Activated CD4-positive, alpha-beta memory T cell treated with anti-CD3 and anti-CD28 coated beads for 36 hours (primary cell): ENCODE data around the gene ALPK3. TPM values are rescaled to one million over a fixed set of nuclear protein-coding genes. Genes with fewer than 3 reads are reported as not detected.

Experiments
- CTCF ChIA-PET: fragments of 350-600 bp; sonication (Branson Sonifier 250); formaldehyde crosslinking; loops from one replicate; lab custom pipeline; 2021; ENCODE audit warnings: antibody characterized with exemption, inconsistent platforms; lab: Charles Lee
- POLR2A ChIA-PET: fragments of 350-600 bp; sonication (Branson Sonifier 250); formaldehyde crosslinking; loops from one replicate; lab custom pipeline; 2021; ENCODE audit warnings: antibody characterized with exemption; lab: Charles Lee
- DNase-seq: peaks from one replicate; pipeline ENCODE4 v3.0.0-alpha.2; 2020
- H3K27ac Mint-ChIP-seq: one replicate; pipeline ENCODE4 v1.8.0; 2021; ENCODE audit warnings: mixed read lengths
- H3K27me3 Mint-ChIP-seq: one replicate; pipeline ENCODE4 v1.8.0; 2021; ENCODE audit warnings: mixed read lengths
- H3K36me3 Mint-ChIP-seq: one replicate; pipeline ENCODE4 v1.8.0; 2021; ENCODE audit warnings: mixed read lengths
- H3K4me1 Mint-ChIP-seq: one replicate; pipeline ENCODE4 v1.8.0; 2021; ENCODE audit warnings: low read depth, mixed read lengths
- H3K4me3 Mint-ChIP-seq: one replicate; pipeline ENCODE4 v1.8.0; 2021; ENCODE audit warnings: mild to moderate bottlenecking, mixed read lengths
- H3K9me3 Mint-ChIP-seq: one replicate; pipeline ENCODE4 v1.8.0; 2021; ENCODE audit warnings: mixed read lengths
- intact Hi-C: fragments of 100-400 bp; cut with micrococcal nuclease; formaldehyde crosslinking; loops from one replicate; pipeline ENCODE4 v1.15.1; 2023
- total RNA-seq, 2 experiments: library from RNA; stranded (reverse); gene quantifications; one replicate each; pipeline ENCODE4 v1.2.3, GENCODE V29; 2021

ALPK3 gene
- total RNA-seq, 2 experiments from 2014 or later: 0.10 to 0.12 TPM

GRCh38 chr15:84892786-84893307 is 75.7 kb downstream of the ALPK3 start:
- Mint-ChIP-seq H3K4me1 (no peaks in the 10 kb centered on the region), H3K9me3 (no peaks in the 10 kb centered on the region), H3K4me3 (no peak overlapping the region), H3K36me3 (no peaks in the 10 kb centered on the region), H3K27me3 (peaks cover 3% of the 10 kb centered on the region), H3K27ac (no peak overlapping the region)
- CTCF ChIA-PET: interaction anchor here (0.7 kb wide), 1 partner anchor 33 kb away, joined by 3 read pairs; no protein-coding TSS in a partner anchor
- intact Hi-C loops: no loop called here
- DNase-seq: no peak
- POLR2A ChIA-PET: no interaction called here

GRCh38 chr15:84893607-84894006 is 76.5 kb downstream of the ALPK3 start:
- no peak overlapping the region for H3K27ac Mint-ChIP-seq
- intact Hi-C loops: no loop called here
- H3K36me3 Mint-ChIP-seq: no peaks in the 10 kb centered on the region
- peaks cover 3% of the 10 kb centered on the region for H3K27me3 Mint-ChIP-seq
- CTCF ChIA-PET: interaction anchor here (0.7 kb wide), 1 partner anchor 33 kb away, joined by 3 read pairs; no protein-coding TSS in a partner anchor
- no peaks in the 10 kb centered on the region for H3K4me1 Mint-ChIP-seq
- H3K9me3 Mint-ChIP-seq: no peaks in the 10 kb centered on the region
- DNase-seq: no peak
- POLR2A ChIA-PET: no interaction called here
- no peak overlapping the region for H3K4me3 Mint-ChIP-seq

- Mint-ChIP-seq H3K27ac (no peak overlapping the region), H3K4me1 (no peaks in the 10 kb centered on the region), H3K27me3 (peaks cover 3% of the 10 kb centered on the region), H3K9me3 (peaks cover 5% of the 10 kb centered on the region), H3K4me3 (no peak overlapping the region), H3K36me3 (no peaks in the 10 kb centered on the region)
- intact Hi-C loops: no loop called here
- ChIA-PET CTCF (no interaction called here), POLR2A (no interaction called here)
- no peak for DNase-seq
These were observed 77.7 kb downstream of the ALPK3 start for GRCh38 chr15:84894736-84895425.

- Mint-ChIP-seq H3K27me3 (peaks cover 3% of the 10 kb centered on the region), H3K9me3 (peaks cover 5% of the 10 kb centered on the region), H3K4me1 (no peaks in the 10 kb centered on the region), H3K4me3 (no peak overlapping the region), H3K36me3 (no peaks in the 10 kb centered on the region), H3K27ac (no peak overlapping the region)
- ChIA-PET CTCF (no interaction called here), POLR2A (no interaction called here)
- no peak for DNase-seq
- intact Hi-C loops: no loop called here
These were observed 81.6 kb downstream of the ALPK3 start for GRCh38 chr15:84898761-84899160.

GRCh38 chr15:84899750-84900149 is 82.6 kb downstream of the ALPK3 start:
- Mint-ChIP-seq H3K4me3 (no peak overlapping the region), H3K27me3 (peaks cover 3% of the 10 kb centered on the region), H3K9me3 (peaks cover 5% of the 10 kb centered on the region), H3K36me3 (no peaks in the 10 kb centered on the region), H3K4me1 (no peaks in the 10 kb centered on the region), H3K27ac (no peak overlapping the region)
- POLR2A ChIA-PET: no interaction called here
- no peak for DNase-seq
- CTCF ChIA-PET: no interaction called here
- intact Hi-C loops: no loop called here

- Mint-ChIP-seq H3K36me3 (no peaks in the 10 kb centered on the region), H3K27me3 (peaks cover 3% of the 10 kb centered on the region), H3K4me1 (no peaks in the 10 kb centered on the region), H3K27ac (no peak overlapping the region), H3K9me3 (peaks cover 5% of the 10 kb centered on the region), H3K4me3 (no peak overlapping the region)
- CTCF ChIA-PET: no interaction called here
- POLR2A ChIA-PET: no interaction called here
- intact Hi-C loops: no loop called here
- no peak for DNase-seq
These were observed 84.4 kb downstream of the ALPK3 start for GRCh38 chr15:84901540-84901939.

GRCh38 chr15:84903751-84904150 is 86.6 kb downstream of the ALPK3 start:
- Mint-ChIP-seq H3K4me1 (no peaks in the 10 kb centered on the region), H3K27me3 (no peaks in the 10 kb centered on the region), H3K9me3 (peaks cover 5% of the 10 kb centered on the region), H3K36me3 (no peaks in the 10 kb centered on the region), H3K4me3 (no peak overlapping the region), H3K27ac (no peak overlapping the region)
- CTCF ChIA-PET: no interaction called here
- POLR2A ChIA-PET: no interaction called here
- intact Hi-C loops: no loop called here
- no peak for DNase-seq

- H3K27ac Mint-ChIP-seq: no peak overlapping the region
- intact Hi-C loops: no loop called here
- ChIA-PET CTCF (no interaction called here), POLR2A (no interaction called here)
- no peak for DNase-seq
- H3K4me3 Mint-ChIP-seq: no peak overlapping the region
- no peaks in the 10 kb centered on the region for H3K27me3 Mint-ChIP-seq
- H3K4me1 Mint-ChIP-seq: no peaks in the 10 kb centered on the region
- H3K9me3 Mint-ChIP-seq: no peaks in the 10 kb centered on the region
- H3K36me3 Mint-ChIP-seq: no peaks in the 10 kb centered on the region
These were observed 87.3 kb downstream of the ALPK3 start for GRCh38 chr15:84904419-84904818.

- no peaks in the 10 kb centered on the region for H3K27me3 Mint-ChIP-seq
- H3K36me3 Mint-ChIP-seq: no peaks in the 10 kb centered on the region
- H3K9me3 Mint-ChIP-seq: no peaks in the 10 kb centered on the region
- no peak overlapping the region for H3K4me3 Mint-ChIP-seq
- H3K27ac Mint-ChIP-seq: no peak overlapping the region
- DNase-seq: no peak
- intact Hi-C loops: no loop called here
- H3K4me1 Mint-ChIP-seq: no peaks in the 10 kb centered on the region
- ChIA-PET POLR2A (no interaction called here), CTCF (no interaction called here)
These were observed 88.1 kb downstream of the ALPK3 start for GRCh38 chr15:84905016-84905916.

GRCh38 chr15:84907731-84908130 is 90.6 kb downstream of the ALPK3 start:
- CTCF ChIA-PET: no interaction called here

GRCh38 chr15:84908564-84908963 is 91.4 kb downstream of the ALPK3 start:
- Mint-ChIP-seq H3K4me3 (no peak overlapping the region), H3K27ac (no peak overlapping the region), H3K4me1 (no peaks in the 10 kb centered on the region), H3K27me3 (no peaks in the 10 kb centered on the region), H3K36me3 (no peaks in the 10 kb centered on the region), H3K9me3 (no peaks in the 10 kb centered on the region)
- ChIA-PET CTCF (interaction anchor here (0.7 to 1.0 kb wide), 2 partner anchors 20 to 419 kb away, joined by 3 to 5 read pairs; no protein-coding TSS in a partner anchor), POLR2A (no interaction called here)
- intact Hi-C loops: no loop called here
- DNase-seq: no peak

More at GRCh38 chr15:84907731-84908130, 90.6 kb downstream of the ALPK3 start:
- Mint-ChIP-seq H3K27me3 (no peaks in the 10 kb centered on the region), H3K4me3 (no peak overlapping the region), H3K27ac (no peak overlapping the region), H3K36me3 (no peaks in the 10 kb centered on the region), H3K4me1 (no peaks in the 10 kb centered on the region), H3K9me3 (no peaks in the 10 kb centered on the region)
- intact Hi-C loops: no loop called here
- DNase-seq: no peak
- POLR2A ChIA-PET: no interaction called here

- no peaks in the 10 kb centered on the region for H3K36me3 Mint-ChIP-seq
- no peak overlapping the region for H3K27ac Mint-ChIP-seq
- CTCF ChIA-PET: interaction anchor here (0.7 to 1.0 kb wide), 2 partner anchors 19 to 418 kb away, joined by 3 to 5 read pairs; no protein-coding TSS in a partner anchor
- H3K4me3 Mint-ChIP-seq: no peak overlapping the region
- H3K4me1 Mint-ChIP-seq: no peaks in the 10 kb centered on the region
- DNase-seq: no peak
- intact Hi-C loops: no loop called here
- no peaks in the 10 kb centered on the region for H3K9me3 Mint-ChIP-seq
- POLR2A ChIA-PET: no interaction called here
- H3K27me3 Mint-ChIP-seq: no peaks in the 10 kb centered on the region
These were observed 91.9 kb downstream of the ALPK3 start for GRCh38 chr15:84909029-84909428.
